Stimulated activated CD8-positive, alpha-beta memory T cell treated with anti-CD3 and anti-CD28 coated beads, Interleukin-2, amount 100 ng/mL, for 48 hours (primary cell): ENCODE measurements around the gene PCDHB6.
"Not testable (repeated sequence)": the region's sequence is repeated elsewhere in the genome, so short reads cannot be mapped to it uniquely, and the experiment has no call there.

ENCODE experiments used
- DNase-seq, 2 donors: peaks; one replicate each; pipeline ENCODE4 v3.0.0-alpha.2; 2020; ENCODE audit warnings: low read depth in 2 of 2

PCDHB6 gene

DNA sequence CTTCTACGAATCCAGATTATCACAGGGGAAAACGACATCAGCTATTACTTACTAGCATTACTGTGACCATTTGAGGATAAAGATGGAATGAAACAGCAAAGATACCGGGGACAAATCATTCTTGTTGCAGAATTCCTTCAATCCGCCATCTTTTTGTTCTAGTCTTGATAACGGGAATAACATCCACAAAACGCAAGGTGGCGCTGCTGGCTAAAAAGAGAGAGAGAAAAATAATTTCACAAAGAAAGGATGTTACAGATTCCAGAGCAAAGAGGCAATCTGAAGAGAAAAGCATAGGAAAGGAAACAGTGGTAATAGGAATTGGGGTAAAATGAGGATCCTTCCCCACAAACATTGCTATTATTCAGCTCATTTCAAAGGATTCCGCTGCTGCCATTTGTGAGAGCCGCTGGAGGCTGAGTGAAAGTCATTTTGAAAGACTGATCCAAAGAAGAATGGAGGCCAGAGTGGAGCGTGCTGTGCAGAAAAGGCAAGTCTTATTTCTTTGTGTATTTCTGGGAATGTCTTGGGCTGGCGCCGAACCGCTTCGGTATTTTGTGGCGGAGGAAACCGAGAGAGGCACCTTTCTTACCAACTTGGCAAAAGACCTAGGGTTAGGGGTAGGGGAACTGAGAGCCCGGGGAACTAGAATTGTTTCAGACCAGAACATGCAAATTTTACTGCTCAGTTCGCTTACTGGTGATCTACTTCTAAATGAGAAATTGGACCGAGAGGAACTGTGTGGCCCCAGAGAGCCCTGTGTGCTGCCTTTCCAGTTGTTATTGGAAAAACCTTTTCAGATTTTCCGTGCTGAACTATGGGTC lies 22.7 kb downstream of the PCDHB6 start, which contains the start of gene PCDHB7:
PCDHB7 (plus strand) TSS at position 264 of the 824 bp plus-strand sequence; CDS start at position 456, 192 bp downstream.
- no peak for DNase-seq

DNA sequence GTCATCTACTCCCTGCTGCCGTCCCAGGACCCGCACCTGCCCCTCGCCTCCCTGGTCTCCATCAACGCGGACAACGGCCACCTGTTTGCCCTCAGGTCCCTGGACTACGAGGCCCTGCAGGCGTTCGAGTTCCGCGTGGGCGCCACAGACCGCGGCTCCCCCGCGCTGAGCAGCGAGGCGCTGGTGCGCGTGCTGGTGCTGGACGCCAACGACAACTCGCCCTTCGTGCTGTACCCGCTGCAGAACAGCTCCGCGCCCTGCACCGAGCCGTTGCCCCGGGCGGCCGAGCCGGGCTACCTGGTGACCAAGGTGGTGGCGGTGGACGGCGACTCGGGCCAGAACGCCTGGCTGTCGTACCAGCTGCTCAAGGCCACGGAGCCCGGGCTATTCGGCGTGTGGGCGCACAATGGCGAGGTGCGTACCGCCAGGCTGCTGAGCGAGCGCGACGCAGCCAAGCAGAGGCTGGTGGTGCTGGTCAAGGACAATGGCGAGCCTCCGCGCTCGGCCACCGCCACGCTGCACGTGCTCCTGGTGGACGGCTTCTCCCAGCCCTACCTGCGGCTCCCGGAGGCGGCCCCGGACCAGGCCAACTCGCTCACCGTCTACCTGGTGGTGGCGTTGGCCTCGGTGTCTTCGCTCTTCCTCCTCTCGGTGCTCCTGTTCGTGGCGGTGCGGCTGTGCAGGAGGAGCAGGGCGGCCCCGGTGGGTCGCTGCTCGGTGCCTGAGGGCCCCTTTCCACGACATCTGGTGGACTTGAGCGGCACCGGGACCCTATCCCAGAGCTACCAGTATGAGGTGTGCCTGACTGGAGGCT lies 24.6 kb downstream of the PCDHB6 start:
- DNase-seq = not testable (repeated sequence)

DNA sequence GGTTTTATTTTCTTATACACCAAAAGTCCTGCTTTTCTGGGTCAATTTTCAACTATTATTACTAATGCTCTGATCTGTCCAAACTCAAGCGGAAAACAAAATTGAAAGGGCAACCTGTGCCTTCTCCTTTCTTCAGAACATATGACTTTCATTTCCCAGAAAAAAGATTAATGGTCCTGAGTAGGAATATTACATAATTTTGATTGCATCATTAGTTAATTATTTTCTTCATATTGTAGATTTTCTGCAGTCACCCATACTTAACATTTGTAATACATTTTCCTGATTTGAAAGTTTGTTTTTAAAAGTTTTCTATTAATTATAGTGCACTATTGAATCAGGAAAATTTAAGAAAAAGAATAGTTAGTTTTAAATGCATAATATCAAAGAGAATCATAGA lies 26.1 kb downstream of the PCDHB6 start:
- DNase-seq = no peak

DNA sequence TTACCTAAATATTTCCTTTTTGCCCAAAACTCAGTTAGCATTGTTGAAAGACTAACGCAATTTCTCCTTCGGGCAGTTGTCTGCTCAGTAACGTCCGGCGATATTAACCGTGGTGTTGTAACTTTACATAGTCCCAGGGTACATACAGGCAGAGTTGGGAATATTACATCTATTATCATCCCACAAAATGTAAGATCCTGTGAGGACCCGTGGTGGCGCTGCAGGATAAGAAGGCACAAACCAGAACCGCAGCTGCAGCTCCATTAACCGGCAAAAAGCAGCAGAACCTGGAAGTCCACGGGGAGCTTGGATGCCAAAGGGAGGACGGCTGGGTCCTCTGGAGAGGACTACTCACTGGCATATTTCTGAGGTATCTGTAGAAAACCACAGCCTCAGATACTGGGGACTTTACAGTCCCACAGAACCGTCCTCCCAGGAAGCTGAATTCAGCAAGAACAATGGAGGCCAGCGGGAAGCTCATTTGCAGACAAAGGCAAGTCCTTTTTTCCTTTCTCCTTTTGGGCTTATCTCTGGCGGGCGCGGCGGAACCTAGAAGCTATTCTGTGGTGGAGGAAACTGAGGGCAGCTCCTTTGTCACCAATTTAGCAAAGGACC lies 27.8 kb downstream of the PCDHB6 start, which contains the start of gene PCDHB8:
PCDHB8 (plus strand) TSS at position 214 of the 615 bp plus-strand sequence; CDS start at position 459, 245 bp downstream.
- not testable (repeated sequence) for DNase-seq

DNA sequence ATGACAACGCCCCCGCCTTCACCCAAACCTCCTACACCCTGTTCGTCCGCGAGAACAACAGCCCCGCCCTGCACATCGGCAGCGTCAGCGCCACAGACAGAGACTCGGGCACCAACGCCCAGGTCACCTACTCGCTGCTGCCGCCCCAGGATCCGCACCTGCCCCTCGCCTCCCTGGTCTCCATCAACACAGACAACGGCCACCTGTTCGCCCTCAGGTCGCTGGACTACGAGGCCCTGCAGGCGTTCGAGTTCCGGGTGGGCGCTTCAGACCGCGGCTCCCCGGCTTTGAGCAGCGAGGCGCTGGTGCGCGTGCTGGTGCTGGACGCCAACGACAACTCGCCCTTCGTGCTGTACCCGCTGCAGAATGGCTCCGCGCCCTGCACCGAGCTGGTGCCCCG lies 29.5 kb downstream of the PCDHB6 start:
- DNase-seq = not testable (repeated sequence)

DNA sequence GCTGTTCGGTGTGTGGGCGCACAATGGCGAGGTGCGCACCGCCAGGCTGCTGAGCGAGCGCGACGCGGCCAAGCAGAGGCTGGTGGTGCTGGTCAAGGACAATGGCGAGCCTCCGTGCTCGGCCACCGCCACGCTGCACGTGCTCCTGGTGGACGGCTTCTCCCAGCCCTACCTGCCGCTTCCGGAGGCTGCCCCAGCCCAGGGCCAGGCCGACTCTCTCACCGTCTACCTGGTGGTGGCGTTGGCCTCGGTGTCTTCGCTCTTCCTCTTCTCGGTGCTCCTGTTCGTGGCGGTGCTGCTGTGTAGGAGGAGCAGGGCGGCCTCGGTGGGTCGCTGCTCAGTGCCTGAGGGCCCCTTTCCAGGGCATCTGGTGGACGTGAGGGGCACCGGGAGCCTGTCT lies 30.0 kb downstream of the PCDHB6 start:
- DNase-seq = not testable (repeated sequence)

DNA sequence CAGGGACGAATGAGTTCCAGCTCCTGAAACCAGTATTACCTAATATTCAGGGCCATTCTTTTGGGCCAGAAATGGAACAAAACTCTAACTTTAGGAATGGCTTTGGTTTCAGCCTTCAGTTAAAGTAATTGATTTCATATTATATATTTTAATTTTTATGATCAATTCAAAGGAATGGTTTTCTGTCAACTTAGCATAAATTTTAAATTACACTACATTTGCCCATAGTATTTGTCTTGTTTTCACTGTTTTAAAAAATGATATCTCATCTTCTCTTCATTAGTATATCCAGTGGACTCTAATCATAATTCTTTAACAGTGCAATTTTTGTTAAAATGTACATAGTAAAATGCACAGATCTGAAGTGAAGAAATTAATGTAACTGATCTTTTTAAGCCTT lies 30.5 kb downstream of the PCDHB6 start:
- no peak for DNase-seq

DNA sequence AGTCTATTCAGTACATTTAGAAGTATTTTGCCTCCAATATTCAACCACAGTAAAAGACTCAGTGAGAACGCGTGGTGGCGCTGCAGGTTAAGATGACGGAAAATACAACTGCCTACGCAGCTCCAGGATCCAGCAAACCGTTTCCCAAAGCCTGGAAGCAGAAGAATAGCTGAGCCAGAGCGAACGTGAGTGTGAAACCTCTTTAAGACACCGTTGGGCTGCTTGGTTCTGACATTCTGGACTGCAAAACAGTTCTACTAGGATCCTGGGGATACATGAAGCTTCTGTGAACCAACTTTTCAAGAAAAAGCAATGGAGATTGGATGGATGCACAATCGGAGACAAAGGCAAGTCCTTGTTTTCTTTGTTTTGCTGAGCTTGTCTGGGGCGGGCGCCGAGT lies 32.4 kb downstream of the PCDHB6 start, which contains the start of gene PCDHB16:
PCDHB16 (plus strand) TSS at position 140 of the 400 bp plus-strand sequence; CDS start at position 313, 173 bp downstream.
- DNase-seq = no peak

DNA sequence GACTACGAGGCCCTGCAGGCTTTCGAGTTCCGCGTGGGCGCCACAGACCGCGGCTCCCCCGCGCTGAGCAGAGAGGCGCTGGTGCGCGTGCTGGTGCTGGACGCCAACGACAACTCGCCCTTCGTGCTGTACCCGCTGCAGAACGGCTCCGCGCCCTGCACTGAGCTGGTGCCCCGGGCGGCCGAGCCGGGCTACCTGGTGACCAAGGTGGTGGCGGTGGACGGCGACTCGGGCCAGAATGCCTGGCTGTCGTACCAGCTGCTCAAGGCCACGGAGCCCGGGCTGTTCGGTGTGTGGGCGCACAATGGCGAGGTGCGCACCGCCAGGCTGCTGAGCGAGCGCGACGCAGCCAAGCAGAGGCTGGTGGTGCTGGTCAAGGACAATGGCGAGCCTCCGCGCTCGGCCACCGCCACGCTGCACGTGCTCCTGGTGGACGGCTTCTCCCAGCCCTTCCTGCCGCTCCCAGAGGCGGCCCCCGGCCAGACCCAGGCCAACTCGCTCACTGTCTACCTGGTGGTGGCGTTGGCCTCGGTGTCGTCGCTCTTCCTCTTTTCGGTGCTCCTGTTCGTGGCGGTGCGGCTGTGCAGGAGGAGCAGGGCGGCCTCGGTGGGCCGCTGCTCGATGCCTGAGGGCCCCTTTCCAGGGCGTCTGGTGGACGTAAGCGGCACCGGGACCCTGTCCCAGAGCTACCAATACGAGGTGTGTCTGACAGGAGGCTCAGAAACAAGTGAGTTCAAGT lies 34.4 kb downstream of the PCDHB6 start:
- DNase-seq = not testable (repeated sequence)

DNA sequence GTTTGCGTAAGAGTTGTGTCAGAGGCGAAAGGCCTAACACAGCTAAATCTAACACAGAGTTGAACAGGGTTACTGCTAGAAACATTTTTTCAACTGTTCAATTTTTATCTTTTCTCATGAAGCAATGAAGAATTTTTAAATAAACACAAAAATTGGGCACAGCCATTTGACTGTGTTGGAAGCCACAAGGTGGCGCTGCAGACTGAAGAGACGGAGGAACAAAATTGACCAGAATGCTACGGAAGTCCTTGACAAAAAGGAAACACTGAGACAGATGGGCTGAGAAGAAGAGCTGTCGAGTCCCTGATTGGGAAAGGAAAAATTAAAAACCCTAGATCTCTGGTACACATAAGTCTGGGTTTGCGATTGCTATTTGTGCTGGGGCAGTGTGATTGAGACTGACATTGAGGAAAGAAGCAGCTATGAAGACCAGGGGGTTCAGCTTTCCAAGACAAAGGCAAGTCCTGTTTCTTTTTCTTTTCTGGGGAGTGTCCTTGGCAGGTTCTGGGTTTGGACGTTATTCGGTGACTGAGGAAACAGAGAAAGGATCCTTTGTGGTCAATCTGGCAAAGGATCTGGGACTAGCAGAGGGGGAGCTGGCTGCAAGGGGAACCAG lies 37.1 kb downstream of the PCDHB6 start, which contains the start of gene PCDHB9:
PCDHB9 (plus strand) TSS at position 265 of the 616 bp plus-strand sequence; CDS start at position 423, 158 bp downstream.
- DNase-seq = no peak

DNA sequence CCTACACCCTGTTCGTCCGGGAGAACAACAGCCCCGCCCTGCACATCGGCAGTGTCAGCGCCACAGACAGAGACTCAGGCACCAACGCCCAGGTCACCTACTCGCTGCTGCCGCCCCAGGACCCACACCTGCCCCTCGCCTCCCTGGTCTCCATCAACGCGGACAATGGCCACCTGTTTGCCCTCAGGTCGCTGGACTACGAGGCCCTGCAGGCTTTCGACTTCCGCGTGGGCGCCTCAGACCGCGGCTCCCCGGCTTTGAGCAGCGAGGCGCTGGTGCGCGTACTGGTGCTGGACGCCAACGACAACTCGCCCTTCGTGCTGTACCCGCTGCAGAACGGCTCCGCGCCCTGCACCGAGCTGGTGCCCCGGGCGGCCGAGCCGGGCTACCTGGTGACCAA lies 38.8 kb downstream of the PCDHB6 start:
- not testable (repeated sequence) for DNase-seq

DNA sequence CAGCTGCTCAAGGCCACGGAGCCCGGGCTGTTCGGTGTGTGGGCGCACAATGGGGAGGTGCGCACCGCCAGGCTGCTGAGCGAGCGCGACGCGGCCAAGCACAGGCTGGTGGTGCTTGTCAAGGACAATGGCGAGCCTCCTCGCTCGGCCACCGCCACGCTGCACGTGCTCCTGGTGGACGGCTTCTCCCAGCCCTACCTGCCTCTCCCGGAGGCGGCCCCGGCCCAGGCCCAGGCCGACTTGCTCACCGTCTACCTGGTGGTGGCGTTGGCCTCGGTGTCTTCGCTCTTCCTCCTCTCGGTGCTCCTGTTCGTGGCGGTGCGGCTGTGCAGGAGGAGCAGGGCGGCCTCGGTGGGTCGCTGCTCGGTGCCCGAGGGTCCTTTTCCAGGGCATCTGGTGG lies 39.3 kb downstream of the PCDHB6 start:
- DNase-seq = not testable (repeated sequence)

DNA sequence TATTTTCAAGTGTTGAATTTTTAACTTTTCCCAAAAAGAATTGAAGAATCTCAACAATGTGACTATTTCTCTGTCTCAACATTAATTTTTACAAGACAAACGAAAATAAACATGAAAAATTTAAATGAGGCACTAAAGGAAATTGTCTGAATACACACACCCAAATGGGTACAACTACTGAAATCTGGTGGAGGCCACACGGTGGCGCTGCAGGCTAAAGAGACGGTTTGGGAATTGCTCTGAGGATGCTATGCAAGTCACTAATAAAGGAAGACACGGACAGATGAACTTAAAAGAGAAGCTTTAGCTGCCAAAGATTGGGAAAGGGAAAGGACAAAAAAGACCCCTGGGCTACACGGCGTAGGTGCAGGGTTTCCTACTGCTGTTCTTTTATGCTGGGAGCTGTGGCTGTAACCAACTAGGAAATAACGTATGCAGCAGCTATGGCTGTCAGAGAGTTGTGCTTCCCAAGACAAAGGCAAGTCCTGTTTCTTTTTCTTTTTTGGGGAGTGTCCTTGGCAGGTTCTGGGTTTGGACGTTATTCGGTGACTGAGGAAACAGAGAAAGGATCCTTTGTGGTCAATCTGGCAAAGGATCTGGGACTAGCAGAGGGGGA lies 42.4 kb downstream of the PCDHB6 start, which contains the start of gene PCDHB10:
PCDHB10 (plus strand) TSS at position 244 of the 616 bp plus-strand sequence; CDS start at position 444, 200 bp downstream.
- DNase-seq = no peak

DNA sequence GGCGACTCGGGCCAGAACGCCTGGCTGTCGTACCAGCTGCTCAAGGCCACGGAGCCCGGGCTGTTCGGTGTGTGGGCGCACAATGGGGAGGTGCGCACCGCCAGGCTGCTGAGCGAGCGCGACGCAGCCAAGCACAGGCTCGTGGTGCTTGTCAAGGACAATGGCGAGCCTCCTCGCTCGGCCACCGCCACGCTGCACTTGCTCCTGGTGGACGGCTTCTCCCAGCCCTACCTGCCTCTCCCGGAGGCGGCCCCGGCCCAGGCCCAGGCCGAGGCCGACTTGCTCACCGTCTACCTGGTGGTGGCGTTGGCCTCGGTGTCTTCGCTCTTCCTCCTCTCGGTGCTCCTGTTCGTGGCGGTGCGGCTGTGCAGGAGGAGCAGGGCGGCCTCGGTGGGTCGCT lies 44.5 kb downstream of the PCDHB6 start:
- DNase-seq = not testable (repeated sequence)

DNA sequence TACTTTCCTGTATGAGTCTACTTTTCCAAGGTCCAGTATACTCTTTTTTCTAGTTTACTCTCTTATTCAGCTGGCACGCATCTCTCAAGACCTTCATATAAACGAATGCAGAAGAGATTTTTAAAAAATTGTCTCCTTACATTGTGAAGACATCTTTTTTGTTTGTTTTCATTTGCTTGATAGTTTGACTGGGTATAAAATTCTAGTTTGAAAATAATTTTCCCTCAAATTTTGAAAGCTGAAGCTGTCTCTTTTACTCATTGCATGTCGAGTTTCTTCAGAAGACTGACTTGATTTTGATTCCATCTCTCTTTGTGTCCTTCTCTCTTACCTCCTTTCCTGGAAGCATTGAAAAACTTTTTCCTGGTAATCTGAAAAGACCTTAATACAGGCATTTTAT lies 46.5 kb downstream of the PCDHB6 start:
- no peak for DNase-seq

DNA sequence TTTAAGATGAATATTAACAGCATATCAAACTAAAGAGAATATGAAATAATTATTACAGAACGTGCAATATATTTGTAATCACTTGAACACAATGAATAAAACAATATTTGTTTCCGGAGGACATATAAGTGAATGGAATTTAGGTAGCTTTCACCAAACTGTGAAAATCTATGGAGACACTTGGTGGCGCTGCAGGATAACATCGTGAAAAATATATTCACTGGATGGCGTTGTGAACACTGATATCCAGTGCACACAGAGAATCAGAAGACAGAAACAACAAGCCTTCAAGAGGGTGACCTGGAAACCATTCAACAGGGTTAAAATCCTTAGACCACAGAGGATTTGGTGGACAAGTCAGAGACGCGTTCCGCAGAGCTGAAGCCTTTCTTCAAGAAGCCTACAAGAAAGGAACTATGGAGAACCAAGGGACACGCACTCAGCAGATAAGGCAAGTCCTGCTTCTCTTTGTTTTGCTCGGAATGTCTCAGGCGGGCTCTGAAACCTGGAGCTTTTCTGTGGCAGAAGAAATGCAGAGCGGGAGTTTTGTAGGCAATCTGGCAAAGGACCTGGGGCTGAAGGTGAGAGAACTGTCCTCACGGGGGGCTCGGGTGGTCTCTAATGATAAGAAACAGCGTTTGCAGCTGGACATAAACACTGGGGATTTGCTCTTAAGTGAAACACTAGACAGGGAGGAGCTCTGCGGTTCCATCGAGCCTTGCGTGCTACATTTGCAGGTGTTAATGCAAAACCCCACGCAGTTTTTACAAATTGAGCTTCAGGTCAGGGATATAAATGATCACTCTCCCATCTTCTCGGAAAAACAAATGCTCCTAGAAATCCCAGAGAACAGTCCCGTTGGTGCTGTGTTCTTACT lies 49.7 kb downstream of the PCDHB6 start, which contains the start of gene PCDHB11:
PCDHB11 (plus strand) TSS at position 269 of the 877 bp plus-strand sequence; CDS start at position 417, 148 bp downstream.
- DNase-seq = no peak

DNA sequence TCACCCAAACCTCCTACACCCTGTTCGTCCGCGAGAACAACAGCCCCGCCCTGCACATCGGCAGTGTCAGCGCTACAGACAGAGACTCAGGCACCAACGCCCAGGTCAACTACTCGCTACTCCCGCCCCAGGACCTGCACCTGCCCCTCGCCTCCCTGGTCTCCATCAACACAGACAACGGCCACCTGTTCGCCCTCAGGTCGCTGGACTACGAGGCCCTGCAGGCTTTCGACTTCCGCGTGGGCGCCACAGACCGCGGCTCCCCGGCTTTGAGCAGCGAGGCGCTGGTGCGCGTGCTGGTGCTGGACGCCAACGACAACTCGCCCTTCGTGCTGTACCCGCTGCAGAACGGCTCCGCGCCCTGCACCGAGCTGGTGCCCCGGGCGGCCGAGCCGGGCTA lies 51.3 kb downstream of the PCDHB6 start:
- DNase-seq = not testable (repeated sequence)

DNA sequence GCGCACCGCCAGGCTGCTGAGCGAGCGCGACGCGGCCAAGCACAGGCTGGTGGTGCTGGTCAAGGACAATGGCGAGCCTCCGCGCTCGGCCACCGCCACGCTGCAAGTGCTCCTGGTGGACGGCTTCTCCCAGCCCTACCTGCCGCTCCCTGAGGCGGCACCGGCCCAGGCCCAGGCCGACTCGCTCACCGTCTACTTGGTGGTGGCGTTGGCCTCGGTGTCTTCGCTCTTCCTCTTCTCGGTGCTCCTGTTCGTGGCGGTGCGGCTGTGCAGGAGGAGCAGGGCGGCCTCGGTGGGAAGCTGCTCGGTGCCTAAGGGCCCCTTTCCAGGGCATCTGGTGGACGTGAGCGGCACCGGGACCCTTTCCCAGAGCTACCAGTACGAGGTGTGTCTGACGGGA lies 51.8 kb downstream of the PCDHB6 start:
- DNase-seq = not testable (repeated sequence)
